HG02885 (cell line): ENCODE data around the gene FOXC2.
"Not testable (repeated sequence)": the region's sequence is repeated elsewhere in the genome, so short reads cannot be mapped to it uniquely, and the experiment has no call there.

Experiments
- ATAC-seq: cut with Tn5 transposase; IDR thresholded peaks from one replicate; pipeline ENCODE4 v1.9.1; 2021; ENCODE audit warnings: mild to moderate bottlenecking; ENCODE audit not compliant: unreplicated experiment, poor library complexity

The FOXC2 gene

DNA sequence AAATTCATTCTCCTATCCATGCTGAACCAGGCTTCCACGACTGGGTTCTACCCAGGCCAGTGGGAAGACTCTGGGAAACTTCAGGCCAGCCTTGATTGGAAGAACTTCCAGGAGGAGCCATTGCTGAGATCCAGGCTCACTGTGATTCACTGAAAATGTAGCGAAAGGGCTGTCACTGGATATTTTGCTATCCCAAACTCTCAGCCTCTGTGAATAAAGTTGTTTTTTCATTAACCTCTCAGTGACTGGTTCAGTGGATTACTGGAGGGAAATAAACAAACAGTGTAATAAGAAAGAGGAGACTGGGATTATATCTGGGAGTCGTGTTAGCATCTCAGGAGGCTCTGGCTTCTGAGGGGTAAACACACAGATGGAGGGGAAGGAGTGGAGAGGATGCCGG, 14.8 kb downstream of the FOXC2 start:
- no peak for ATAC-seq

GRCh38 chr16:86584071-86584685, 17.5 kb downstream of the FOXC2 start:
- no peak for ATAC-seq

GRCh38 chr16:86584726-86585721, 18.4 kb downstream of the FOXC2 start:
- ATAC-seq, result no peak

- no peak for ATAC-seq
Observed at GRCh38 chr16:86585821-86586611, 19.4 kb downstream of the FOXC2 start.

- no peak for ATAC-seq
Observed at GRCh38 chr16:86587487-86587886, 20.9 kb downstream of the FOXC2 start.

- not testable (repeated sequence) for ATAC-seq
Observed at GRCh38 chr16:86587955-86588354, 21.3 kb downstream of the FOXC2 start.

GRCh38 chr16:86590501-86591144, 24.0 kb downstream of the FOXC2 start:
- ATAC-seq, result no peak

DNA sequence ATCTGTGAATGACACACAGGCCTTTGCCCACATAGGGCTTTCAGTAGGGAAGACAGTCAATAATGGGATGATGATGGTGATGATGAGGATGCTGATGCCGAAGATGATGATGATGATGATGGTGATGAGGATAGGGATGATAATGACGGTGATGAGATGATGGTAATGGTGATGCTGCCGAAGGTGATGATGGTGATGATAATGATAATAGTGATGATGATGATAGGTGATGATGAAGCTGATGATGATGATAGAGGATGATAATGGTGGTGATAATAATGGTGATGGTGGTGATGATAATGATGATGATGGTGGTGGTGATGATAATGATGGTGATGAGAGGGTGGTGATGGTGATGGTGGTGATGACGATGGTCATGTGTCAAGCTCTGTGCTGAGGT, 24.6 kb downstream of the FOXC2 start:
- ATAC-seq, result no peak

DNA sequence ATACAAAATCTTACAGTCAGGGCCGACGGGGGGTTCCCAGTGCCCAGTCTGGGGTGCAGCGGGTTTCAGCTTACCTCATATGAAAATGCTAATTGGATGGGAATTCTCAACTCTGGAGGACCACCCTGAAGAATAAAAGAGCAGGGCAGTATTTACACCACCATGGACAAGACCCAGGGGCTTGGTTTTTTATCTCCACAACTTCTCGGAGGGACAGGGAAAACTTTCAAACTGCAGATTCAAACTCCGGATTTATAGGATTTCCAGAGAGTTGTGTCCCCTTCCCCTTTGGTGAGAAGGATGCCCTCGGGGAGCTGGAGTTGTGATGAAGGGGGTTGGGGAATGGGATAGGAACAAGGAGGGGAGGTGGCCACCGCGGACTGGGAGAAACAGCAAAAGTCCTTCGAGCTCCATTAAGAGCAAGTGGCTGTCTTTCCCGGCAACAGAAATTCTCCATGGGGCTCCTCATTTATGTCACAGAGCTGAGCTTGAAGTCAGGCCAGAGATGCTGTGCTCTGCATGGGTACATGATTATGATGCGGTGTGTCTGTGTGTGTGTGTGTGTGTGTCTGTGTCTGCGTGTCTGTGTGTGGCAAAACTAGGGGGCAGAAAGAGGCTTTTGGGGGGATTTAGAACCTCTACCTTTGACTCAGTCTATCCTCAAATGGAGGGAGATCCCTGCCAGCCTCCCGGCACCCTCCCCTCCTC, 27.4 kb downstream of the FOXC2 start:
- no peak for ATAC-seq

- ATAC-seq, result no peak
Observed at GRCh38 chr16:86594721-86595120, 28.1 kb downstream of the FOXC2 start.

DNA sequence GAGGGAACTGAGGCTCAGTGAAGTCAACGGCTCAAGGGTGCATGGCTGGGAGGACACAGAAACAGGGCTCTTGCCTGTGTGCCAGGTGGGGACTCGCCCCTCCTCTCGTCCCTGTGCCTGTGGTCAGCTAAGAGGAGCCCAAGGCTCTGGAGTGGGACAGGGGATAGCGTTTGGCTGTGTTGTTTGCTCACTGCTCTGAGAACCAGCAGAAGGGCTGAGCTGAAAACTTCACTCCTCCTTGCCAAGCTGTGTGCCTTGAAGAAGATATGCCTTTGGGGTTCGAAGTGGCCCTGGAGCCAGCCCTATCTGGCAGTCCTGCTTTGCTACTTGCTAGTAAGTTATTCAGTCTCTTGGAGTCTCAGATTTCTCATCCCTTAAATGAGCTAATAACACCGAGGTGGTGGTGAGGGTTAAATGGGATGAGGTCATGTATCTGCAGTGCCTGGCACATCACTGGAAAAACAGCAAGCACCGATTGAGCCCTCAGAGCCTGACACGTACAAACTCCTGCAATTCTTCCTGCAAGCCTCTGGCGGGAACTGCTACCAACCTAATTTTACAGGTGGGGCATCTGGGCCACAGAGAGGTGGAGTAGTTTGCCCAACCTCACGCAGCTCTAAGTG, 29.5 kb downstream of the FOXC2 start:
- ATAC-seq, result no peak

- ATAC-seq, result no peak
Observed at GRCh38 chr16:86597126-86597879, 30.7 kb downstream of the FOXC2 start.

GRCh38 chr16:86597880-86598606, 31.4 kb downstream of the FOXC2 start:
- no peak for ATAC-seq

- no peak for ATAC-seq
Observed at GRCh38 chr16:86598607-86599565, 32.3 kb downstream of the FOXC2 start.

- ATAC-seq, result no peak
Observed at GRCh38 chr16:86601356-86601755, 34.7 kb downstream of the FOXC2 start.

DNA sequence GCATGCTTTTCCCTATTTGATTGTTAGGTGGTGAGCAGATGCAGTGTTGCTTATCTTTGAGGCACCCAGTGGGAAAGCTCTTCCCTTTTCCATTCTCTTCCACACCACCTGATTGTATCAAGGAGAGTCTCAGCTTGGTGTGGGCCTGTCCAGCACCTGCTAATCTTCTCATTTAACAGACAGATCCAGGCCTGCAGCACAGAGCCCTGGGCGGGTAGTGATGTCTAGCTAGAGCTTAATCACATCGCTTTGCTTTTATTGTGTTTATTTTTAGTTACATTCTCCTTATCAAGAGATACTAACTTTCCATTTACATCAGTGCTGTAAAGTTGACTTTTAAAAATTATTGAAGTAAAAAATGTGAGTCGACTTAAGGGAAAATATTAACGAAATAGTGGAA, 35.9 kb downstream of the FOXC2 start:
- ATAC-seq, result no peak
